ENCODE data around the gene RFTN1. TPM values are rescaled to one million over a fixed set of nuclear protein-coding genes. Genes with fewer than 3 reads are reported as not detected.

The RFTN1 gene
- total RNA-seq, 1 experiment from 2014 or later = 2.2 TPM

GRCh38 chr3:16504692-16505091 is 8.8 kb downstream of the RFTN1 start:
- Histone ChIP-seq H4K5ac (ENCODE audit: insufficient read length, low read depth, low read length) (no peak overlapping the region), H2BK12ac (ENCODE audit: insufficient read length, low read depth, low read length) (no peak overlapping the region), H4K8ac (replicated peaks; ENCODE audit: insufficient read length, low read depth, low read length) (no peak overlapping the region), H3K4me2 (ENCODE audit: insufficient read depth, insufficient read length, low read length) (no peak overlapping the region), H3K4ac (ENCODE audit: low read depth, low read length) (no peak overlapping the region), H2BK20ac (ENCODE audit: low read depth, low read length, poor library complexity, severe bottlenecking) (no peak overlapping the region), H3K56ac (ENCODE audit: insufficient read length, low read depth, low read length) (no peak overlapping the region), H3K9ac (ENCODE audit: extremely low read depth, insufficient read length, low read length) (no peak overlapping the region), H3K18ac (ENCODE audit: insufficient read length, low read depth, low read length) (no peak overlapping the region), H3K14ac (ENCODE audit: insufficient read depth, low read length) (no peak overlapping the region), H3T11ph (ENCODE audit: low read length) (no peak overlapping the region), H2BK5ac (ENCODE audit: insufficient read length, low read length) (no peak overlapping the region), H3K79me2 (ENCODE audit: insufficient read depth, low read length) (no peaks in the 10 kb centered on the region), H3K9me3 (ENCODE audit: control insufficient read depth, low read depth, low read length) (no peaks in the 10 kb centered on the region), H2AK5ac (ENCODE audit: insufficient read length, low read length) (no peak overlapping the region), H3K27ac (ENCODE audit: insufficient read length, low read depth, low read length) (no peak overlapping the region), H3K79me1 (ENCODE audit: insufficient read depth, low read depth, low read length, poor library complexity, severe bottlenecking) (no peaks in the 10 kb centered on the region), H4K91ac (ENCODE audit: insufficient read length, low read depth, low read length) (no peak overlapping the region), H4K20me1 (ENCODE audit: control insufficient read depth, insufficient read depth, insufficient read length) (peaks cover 2% of the 10 kb centered on the region), H3K23me2 (ENCODE audit: insufficient read length, low read depth, low read length, poor library complexity, severe bottlenecking) (no peaks in the 10 kb centered on the region), H2AFZ (ENCODE audit: low read length) (no peak overlapping the region), H2BK15ac (ENCODE audit: low read depth, low read length) (no peak overlapping the region), H3K4me1 (ENCODE audit: insufficient read depth, low read length) (no peaks in the 10 kb centered on the region), H3K23ac (ENCODE audit: insufficient read length, low read depth, low read length) (no peak overlapping the region), H3K27me3 (ENCODE audit: insufficient read depth, low read length) (no peaks in the 10 kb centered on the region), H2BK120ac (ENCODE audit: low read depth, low read length, poor library complexity, severe bottlenecking) (no peak overlapping the region)
- Mint-ChIP-seq H3K27me3 (ENCODE audit: low read depth) (peaks cover 4% of the 10 kb centered on the region), H3K36me3 (ENCODE audit: insufficient read depth in 1 of 3, low read depth in 3 of 3) (no peaks in the 10 kb centered on the region), H3K4me1 (peaks cover 8% of the 10 kb centered on the region in 2 experiments), H3K4me3 (no peak overlapping the region), H3K9me3 (0 out of 5 replicates have a peak, but pooled peaks cover 0 to 3% of the 10 kb centered on the region in 2 experiments), H3K27ac (no peak overlapping the region; a peak in 1 of 7 replicates)
- WGBS (ENCODE audit: extremely low coverage, insufficient read length, low lambda C conversion rate) = no CpG with 5 or more reads among the region's 4 CpGs
- no peak for DNase-seq
- TF ChIP-seq CTCF (conservative IDR thresholded peaks at IDR 0.05) = no peak
